PC-3 (cell line): ENCODE data around the gene C12orf57. TPM values are rescaled to one million over a fixed set of nuclear protein-coding genes. Genes with fewer than 3 reads are reported as not detected.

Experiments used
- ATAC-seq: fragments of 200-7000 bp; cut with Tn5 transposase; 2 replicates; pipeline ENCODE4 v1.9.1; 2020; ENCODE audit warnings: mild to moderate bottlenecking, moderate library complexity
- BruUV-seq: library from RNA; stranded (reverse); fragments of 400-500 nt; replicated peaks from 2 replicates; lab custom pipeline; 2021; lab: Mats Ljungman, UMichigan
- CTCF ChIA-PET: fragments of 300-600 bp; sonication (Branson Sonifier 250); formaldehyde crosslinking; loops from one replicate; lab custom pipeline; 2022; ENCODE audit warnings: antibody characterized with exemption; lab: Charles Lee
- POLR2A ChIA-PET: fragments of 300-600 bp; sonication (Branson Sonifier 250); formaldehyde crosslinking; loops from one replicate; lab custom pipeline; 2022; ENCODE audit warnings: antibody characterized with exemption; ENCODE audit not compliant: unreplicated experiment; lab: Charles Lee
- DNase-seq: peaks from one replicate; pipeline ENCODE4 v3.0.0-alpha.2; 2015
- H2AFZ ChIP-seq: fragments of 300-600 bp; sonication (generic); 2 replicates; pipeline ENCODE4 v1.6.0; 2016; ENCODE audit warnings: antibody characterized with exemption, low read length
- H3F3A ChIP-seq: fragments of 300-600 bp; sonication (generic); one replicate; pipeline ENCODE4 v1.6.0; 2017; ENCODE audit warnings: antibody characterized with exemption, low read length, control low read depth, mild to moderate bottlenecking; ENCODE audit not compliant: unreplicated experiment
- H3K27ac ChIP-seq: fragments of 300-600 bp; sonication (generic); 2 replicates; pipeline ENCODE4 v1.5.1; 2016; ENCODE audit warnings: mild to moderate bottlenecking, low read length
- H3K27me3 ChIP-seq: fragments of 300-600 bp; sonication (generic); 2 replicates; pipeline ENCODE4 v1.6.1; 2016; ENCODE audit warnings: low read length, mixed read lengths
- H3K36me3 ChIP-seq: fragments of 300-600 bp; sonication (generic); 2 replicates; pipeline ENCODE4 v1.6.1; 2016; ENCODE audit warnings: low read depth, mixed run types, low read length, mixed read lengths
- H3K4me1 ChIP-seq: fragments of 300-600 bp; sonication (generic); 2 replicates; pipeline ENCODE4 v1.5.1; 2016; ENCODE audit warnings: low read length; ENCODE audit not compliant: insufficient read depth
- H3K4me2 ChIP-seq: fragments of 300-600 bp; sonication (generic); 2 replicates; pipeline ENCODE4 v1.6.0; 2016; ENCODE audit warnings: low read length
- H3K4me3 ChIP-seq: fragments of 300-600 bp; sonication (generic); 2 replicates; pipeline ENCODE4 v1.5.1; 2016; ENCODE audit warnings: mild to moderate bottlenecking, low read length, mixed read lengths
- H3K79me2 ChIP-seq: fragments of 300-600 bp; sonication (generic); 2 replicates; pipeline ENCODE4 v1.6.1; 2017; ENCODE audit warnings: low read length, mixed read lengths
- H3K9ac ChIP-seq: fragments of 300-600 bp; sonication (generic); 2 replicates; pipeline ENCODE4 v1.6.0; 2016; ENCODE audit warnings: mild to moderate bottlenecking, low read length
- H3K9me2 ChIP-seq: fragments of 300-600 bp; sonication (generic); replicated peaks from 2 replicates; pipeline ENCODE4 v1.6.1; 2016; ENCODE audit warnings: mixed run types, low read length, mixed read lengths
- H3K9me3 ChIP-seq: fragments of 300-600 bp; sonication (generic); 2 replicates; pipeline ENCODE4 v1.6.1; 2016; ENCODE audit warnings: low read length, mixed read lengths
- H4K20me1 ChIP-seq: fragments of 300-600 bp; sonication (generic); 2 replicates; pipeline ENCODE4 v1.6.1; 2016; ENCODE audit warnings: low read length, mixed read lengths
- CTCF ChIP-seq: fragments of 300-600 bp; sonication (generic); conservative IDR thresholded peaks from 2 replicates; pipeline ENCODE4 v1.5.1; 2017; ENCODE audit warnings: antibody characterized with exemption, low read depth, mild to moderate bottlenecking, low read length
- EZH2 ChIP-seq: fragments of 300-600 bp; sonication (generic); IDR thresholded peaks from one replicate; pipeline ENCODE4 v1.6.1; 2017; ENCODE audit warnings: antibody characterized with exemption, mild to moderate bottlenecking, low read length; ENCODE audit not compliant: unreplicated experiment
- EZH2phosphoT487 ChIP-seq: fragments of 300-600 bp; sonication (generic); IDR thresholded peaks from 2 replicates; pipeline ENCODE4 v1.6.1; 2018; ENCODE audit warnings: mild to moderate bottlenecking, antibody characterized with exemption, low read length, borderline replicate concordance
- intact Hi-C: fragments of 100-400 bp; cut with micrococcal nuclease; formaldehyde crosslinking; loops from 2 replicates; pipeline ENCODE4 v1.9.0; 2023
- total RNA-seq: library from RNA; depleted of rRNA; stranded (reverse); fragments of >200 nt; gene quantifications from 2 replicates; pipeline ENCODE4 v1.2.3, GENCODE V29; 2014

C12orf57 gene
- total RNA-seq, 1 experiment from 2014 or later: 125 TPM

- no peaks in the 10 kb centered on the region; the same call in 1 of the 2 replicates for H3K79me2 ChIP-seq
- H3K9me3 ChIP-seq: no peaks in the 10 kb centered on the region
- no peak for TF ChIP-seq EZH2
- no peak for TF ChIP-seq CTCF
- TF ChIP-seq EZH2phosphoT487: no peak
- H3F3A ChIP-seq: no peaks in the 10 kb centered on the region
- CTCF ChIA-PET: interaction anchor here (1.0 kb wide), 1 partner anchor 13 kb away, joined by 6 read pairs; no protein-coding TSS in a partner anchor
- no peak for DNase-seq
- peaks cover 7% of the 10 kb centered on the region; the same call in 1 of the 2 replicates for H3K4me1 ChIP-seq
- no peaks in the 10 kb centered on the region for H3K9me2 ChIP-seq
- H2AFZ ChIP-seq: 0 out of 2 replicates have a peak overlapping the region, but pooled peaks have one; percentile 35
- POLR2A ChIA-PET: interaction anchor here (0.9 kb wide), 1 partner anchor 13 kb away, joined by 3 read pairs; no protein-coding TSS in a partner anchor
- peaks cover 4% of the 10 kb centered on the region; the same call in 1 of the 2 replicates for H3K36me3 ChIP-seq
- intact Hi-C loops: no loop called here
- no peak overlapping the region for H3K4me3 ChIP-seq
- 0 out of 2 replicates have a peak overlapping the region, but pooled peaks have one; percentile 28 for H3K9ac ChIP-seq
- H3K4me2 ChIP-seq: peak overlapping the region; percentile 17; the same call in 1 of the 2 replicates
- H4K20me1 ChIP-seq: no peaks in the 10 kb centered on the region
- H3K27me3 ChIP-seq: no peaks in the 10 kb centered on the region
- no peak for ATAC-seq
- H3K27ac ChIP-seq: no peak overlapping the region
- BruUV-seq: TSS peak; percentile 14
These were observed 5.2 kb upstream of the C12orf57 start for GRCh38 chr12:6938353-6939190.

GRCh38 chr12:6939191-6939540, 4.7 kb upstream of the C12orf57 start:
- no peak overlapping the region for H3K9ac ChIP-seq
- H3K79me2 ChIP-seq: no peaks in the 10 kb centered on the region
- peaks cover 7% of the 10 kb centered on the region; the same call in 1 of the 2 replicates for H3K4me1 ChIP-seq

More at GRCh38 chr12:6939191-6939540, 4.7 kb upstream of the C12orf57 start:
- Histone ChIP-seq H3K9me2 (no peaks in the 10 kb centered on the region), H3F3A (no peaks in the 10 kb centered on the region), H3K4me2 (no peak overlapping the region), H3K27me3 (no peaks in the 10 kb centered on the region), H3K27ac (no peak overlapping the region), H3K4me3 (no peak overlapping the region), H4K20me1 (no peaks in the 10 kb centered on the region), H3K36me3 (peaks cover 4% of the 10 kb centered on the region; the same call in 1 of the 2 replicates), H3K9me3 (no peaks in the 10 kb centered on the region), H2AFZ (no peak overlapping the region)
- intact Hi-C loops: no loop called here
- ChIA-PET CTCF (no interaction called here), POLR2A (no interaction called here)
- ATAC-seq (no peak), DNase-seq (no peak)
- no TSS peak for BruUV-seq
- no peak for TF ChIP-seq EZH2
- TF ChIP-seq CTCF: no peak
- no peak for TF ChIP-seq EZH2phosphoT487
